GM21717 (cell line): Measurements from ENCODE around the gene DMRTB1.

ENCODE experiments used
- ATAC-seq: cut with Tn5 transposase; IDR thresholded peaks from one replicate; pipeline ENCODE4 v1.9.1; 2021; ENCODE audit warnings: mild to moderate bottlenecking, moderate library complexity; ENCODE audit not compliant: unreplicated experiment

The DMRTB1 gene

DNA sequence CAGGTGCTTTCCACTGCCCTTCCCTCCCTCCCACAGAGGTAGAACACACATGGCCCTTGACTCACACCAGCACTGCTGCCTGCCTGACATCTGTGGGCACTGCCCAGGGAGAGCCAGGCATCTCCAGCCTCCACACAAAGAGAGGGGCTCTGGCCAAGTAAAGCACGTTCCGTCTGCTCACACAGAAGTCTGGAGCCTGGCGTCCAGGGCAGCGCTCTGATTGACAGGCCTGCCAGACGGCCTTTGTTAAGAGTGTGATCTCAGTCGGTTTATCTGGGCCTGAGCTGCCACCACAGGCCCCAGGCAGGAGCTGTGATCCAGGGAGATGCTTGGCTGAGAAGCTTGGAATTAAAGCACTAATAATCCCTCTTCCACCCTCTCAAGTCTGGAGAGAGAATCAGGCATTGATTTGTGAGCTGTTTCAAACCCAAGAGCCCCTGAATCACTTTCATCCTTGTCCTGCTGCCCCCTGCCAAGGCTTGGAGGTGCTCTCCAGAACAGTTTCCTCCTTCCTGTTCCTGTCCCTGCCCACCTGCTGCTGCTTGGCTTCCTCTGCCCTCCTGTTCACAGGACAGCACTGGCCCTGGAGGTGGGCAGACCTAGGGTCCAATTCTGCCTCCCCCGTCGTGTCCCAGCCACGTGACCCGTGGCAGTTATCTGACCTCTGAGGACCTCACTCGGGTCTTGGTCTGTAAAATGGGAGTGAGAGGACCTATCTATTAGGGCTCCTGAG, 3.7 kb downstream of the DMRTB1 start:
- ATAC-seq: no peak

DNA sequence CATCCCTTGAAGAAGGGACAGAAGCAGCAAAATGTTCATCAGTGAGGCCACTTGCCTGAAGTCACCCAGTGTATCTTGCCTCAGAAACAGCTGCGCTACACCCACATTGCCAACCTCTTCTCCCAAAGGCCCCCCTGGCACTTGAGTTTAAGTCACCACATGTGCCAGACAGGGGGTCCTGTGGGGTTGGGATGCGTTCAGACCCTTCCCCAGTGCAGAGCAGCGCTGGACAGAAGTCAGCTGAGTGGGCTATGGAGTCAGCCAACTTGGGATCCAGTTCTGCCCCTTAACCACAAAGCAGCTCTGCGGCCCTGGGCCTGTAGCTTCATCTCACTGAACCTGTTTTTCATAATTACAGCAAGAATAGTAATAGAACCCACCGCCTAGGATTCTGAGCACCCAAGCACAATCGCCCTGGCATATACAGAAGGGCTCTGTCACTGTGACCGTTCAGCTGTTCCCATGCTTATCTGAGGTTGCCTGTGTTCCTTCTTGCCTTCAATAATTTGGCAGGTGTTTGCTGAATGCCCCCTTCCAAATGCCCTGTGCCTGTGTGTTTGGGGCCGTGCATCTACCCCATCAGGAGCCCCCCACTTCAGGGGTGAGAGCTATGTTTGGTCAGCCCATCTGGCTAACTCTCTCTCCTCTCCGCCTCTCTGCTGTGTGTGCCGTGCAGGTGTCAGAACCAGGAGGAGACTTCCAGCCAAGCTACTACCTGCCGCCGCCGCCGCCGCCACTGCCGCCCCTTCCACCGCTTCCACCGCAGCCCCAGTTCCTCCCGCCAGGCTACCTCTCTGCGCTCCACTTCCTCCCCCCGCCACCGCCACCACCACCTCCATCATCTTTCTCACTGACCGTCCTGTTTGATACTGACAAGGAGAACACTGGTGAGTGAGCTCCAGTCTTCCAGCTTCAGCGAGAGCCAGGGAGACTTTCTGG, 5.0 kb downstream of the DMRTB1 start:
- ATAC-seq: no peak

DNA sequence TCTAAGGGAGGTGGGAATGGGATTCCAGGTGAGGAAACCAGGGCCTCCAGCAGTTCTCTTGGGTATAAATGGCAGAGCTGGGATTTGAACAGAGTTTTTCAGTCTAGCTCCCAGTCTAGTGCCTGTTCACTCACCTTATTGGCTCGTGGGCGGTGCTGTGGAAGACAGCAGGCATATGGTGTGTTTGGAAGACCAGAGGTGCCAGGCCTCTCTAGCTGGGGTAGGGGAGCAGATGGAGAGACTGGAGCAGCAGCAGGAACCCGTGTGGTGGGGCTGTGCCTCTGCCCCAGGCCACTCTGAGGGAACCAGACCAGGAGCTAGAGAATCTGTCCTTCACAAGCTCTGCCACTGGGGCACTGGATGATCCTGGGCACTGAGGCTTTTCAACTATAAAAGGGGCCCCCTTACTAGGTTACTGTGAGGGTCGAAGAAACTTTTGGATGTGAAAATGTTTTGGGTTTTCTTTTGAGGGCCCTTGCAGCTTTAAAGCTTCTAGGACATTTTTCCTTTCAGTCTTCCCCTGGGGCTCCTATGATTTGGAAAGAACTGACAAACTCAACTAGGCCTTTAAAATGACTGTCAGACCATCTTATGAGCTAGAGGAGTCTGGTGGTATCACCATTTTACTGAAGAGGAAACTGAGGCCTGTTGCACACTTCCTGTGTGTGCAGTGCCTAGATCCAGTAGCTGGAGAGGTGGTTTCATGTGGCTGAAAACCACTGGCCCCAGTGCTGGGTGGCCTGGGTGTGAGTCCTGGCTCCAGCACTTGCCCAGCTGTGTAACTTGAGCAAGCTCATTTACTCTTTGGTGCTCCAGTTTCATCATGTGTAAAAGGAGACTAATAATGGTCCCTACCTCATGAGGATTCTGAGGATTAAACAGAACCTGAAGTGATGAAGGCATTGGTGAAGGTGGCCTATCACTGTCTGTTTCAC, 6.1 kb downstream of the DMRTB1 start:
- ATAC-seq: no peak

DNA sequence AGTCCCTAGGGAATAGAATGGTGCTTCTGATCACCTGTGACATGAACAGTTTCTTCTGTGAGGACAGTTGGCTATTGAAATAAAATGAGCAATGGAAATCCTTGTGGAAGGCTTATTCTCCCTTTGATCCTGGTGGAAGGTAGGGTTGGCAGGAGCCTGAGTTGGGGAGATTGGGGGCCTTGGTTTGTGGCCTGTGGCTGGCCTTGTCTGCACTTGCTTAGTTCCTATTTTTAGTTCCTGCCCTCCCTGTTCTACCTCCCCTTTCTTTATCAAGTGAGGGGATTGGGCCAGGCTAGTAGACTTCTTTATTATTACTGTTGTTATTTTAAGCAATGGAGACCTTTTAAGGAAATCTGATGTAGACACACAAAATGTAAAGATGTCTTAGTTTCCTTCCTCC, 8.2 kb downstream of the DMRTB1 start:
- no peak for ATAC-seq

DNA sequence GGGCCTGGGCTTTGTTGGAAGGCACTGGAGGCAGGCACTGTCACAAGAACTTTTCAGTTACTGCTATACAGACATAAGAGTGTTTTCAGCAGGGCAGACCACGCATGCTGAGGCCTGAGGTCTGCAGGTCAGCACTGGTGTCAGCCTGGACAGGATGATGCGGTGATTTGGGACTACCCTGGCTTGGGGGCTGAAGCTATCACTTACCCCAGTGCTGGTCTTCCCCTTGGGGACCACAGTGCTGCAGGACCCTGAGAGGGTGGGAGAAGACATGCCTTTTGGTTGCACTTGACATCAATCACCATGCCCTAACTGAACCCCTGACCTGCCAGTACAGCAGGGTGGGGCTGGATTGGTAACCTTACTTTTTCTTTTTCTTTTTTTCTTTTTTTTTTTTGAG, 9.2 kb downstream of the DMRTB1 start:
- ATAC-seq: no peak

DNA sequence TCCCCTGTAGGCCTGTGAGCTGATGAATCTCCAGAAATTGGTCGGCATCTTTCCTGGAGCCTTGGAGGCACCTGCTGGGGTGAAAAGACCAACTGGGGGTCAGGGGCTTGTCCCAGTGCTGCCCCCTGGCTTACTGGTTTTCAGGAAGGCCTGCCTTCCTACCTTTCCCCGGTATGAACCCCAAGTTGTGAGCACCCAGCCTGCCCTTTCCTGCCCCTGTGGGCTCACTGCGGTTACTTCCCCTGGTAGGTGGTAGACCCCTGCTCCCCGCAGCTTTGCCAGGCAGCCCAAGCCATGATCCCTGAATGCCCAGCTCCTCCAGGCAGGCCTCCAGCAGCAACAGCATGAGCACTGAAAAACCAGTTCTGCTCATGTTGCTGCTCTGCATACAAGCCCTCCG, 10.2 kb downstream of the DMRTB1 start:
- ATAC-seq: no peak

DNA sequence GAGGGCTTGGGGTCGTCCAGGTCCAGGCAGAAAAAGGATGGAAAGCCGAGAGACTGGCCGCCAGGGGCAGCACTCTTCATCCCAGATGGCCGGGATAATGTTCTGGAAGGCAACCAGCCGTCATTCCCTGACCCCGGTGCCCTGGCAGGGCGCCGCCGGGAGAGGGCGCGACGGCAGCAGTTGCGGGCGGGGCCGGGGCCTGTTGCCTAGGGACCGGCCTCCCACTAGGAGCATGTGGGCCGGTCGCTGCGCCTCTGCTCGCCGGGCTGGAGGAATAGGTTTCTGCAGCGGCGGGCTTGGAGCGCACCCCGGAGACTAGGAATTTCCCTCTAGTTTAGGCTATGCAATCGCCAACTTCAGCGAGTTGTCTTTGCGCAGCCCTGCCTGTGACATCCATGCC, 11.0 kb downstream of the DMRTB1 start:
- ATAC-seq: no peak

DNA sequence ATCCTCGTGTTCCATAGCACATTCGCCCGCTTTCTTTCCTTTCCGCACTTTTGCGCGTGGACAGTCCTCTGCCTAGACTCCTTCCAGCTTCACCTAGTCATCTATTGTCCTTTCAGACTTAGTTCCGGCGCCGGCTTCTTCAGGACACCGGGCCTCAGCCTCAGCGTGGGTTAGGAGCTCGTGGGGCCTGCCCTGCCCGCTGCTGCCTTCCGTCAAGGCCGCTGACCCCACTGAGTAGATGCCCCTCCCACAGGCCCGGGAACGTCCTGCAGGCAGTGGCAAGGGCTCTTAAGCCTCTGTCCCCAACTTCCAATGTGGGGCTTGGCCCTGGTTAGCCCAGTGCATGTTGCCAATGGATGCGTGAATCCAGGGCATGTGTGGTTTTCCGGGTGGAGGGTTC, 11.4 kb downstream of the DMRTB1 start:
- ATAC-seq: no peak

DNA sequence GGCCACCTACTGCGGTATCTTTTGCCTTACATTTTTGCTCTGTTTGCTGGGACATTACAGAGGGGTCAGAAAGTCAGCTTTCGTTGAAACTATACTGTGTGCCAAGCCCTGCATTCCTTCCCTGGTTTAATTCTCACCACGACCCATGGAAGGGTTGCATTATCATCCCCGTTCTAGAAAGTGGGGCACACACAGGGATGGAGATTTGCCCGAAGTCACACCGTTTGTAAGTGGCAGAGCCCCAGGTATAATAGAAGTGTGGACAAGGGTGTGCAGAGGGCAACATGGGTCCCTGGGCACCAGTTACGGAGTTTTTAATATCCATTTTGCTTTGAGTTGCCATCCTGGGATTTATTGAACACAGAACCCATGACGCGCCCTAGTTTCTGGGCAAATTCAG, 11.8 kb downstream of the DMRTB1 start:
- ATAC-seq: no peak

DNA sequence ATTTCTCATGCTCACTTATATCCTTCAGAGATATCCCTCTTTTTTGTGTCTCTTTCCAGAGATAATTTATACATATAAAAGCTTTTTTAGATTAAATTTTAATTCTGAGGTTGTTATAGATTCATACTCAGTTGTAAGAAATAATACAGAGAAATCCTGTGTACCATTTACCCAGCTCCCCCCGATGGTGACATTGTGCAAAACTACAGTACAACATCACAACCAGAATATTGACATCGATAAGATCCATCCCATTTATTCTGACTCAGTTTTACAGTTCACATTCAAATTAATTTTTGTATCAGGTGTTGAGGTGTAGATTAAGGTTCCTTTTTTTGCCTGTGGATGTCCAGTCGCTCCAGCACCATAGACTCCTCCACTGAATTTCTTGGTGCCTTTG, 14.3 kb downstream of the DMRTB1 start:
- ATAC-seq: no peak

DNA sequence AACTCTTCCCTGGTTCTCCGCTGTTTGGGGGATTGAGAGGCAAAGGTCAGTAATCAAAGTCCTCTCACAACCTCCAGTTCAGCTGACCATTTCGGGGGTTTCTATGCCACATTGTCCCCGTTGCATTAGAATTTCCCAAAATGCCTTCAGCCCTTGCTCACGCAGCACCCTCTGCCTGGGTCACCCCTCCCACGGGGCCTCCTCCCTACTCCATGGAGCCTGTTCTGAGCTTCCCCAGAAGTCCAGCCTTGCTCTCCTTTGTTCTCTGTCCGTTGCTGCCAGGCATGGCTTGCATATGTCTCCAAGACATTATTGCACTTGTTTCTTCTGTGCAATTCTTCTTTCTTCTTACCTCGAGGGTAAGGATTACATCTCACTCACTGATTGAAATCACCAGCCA, 16.5 kb downstream of the DMRTB1 start:
- ATAC-seq: no peak

DNA sequence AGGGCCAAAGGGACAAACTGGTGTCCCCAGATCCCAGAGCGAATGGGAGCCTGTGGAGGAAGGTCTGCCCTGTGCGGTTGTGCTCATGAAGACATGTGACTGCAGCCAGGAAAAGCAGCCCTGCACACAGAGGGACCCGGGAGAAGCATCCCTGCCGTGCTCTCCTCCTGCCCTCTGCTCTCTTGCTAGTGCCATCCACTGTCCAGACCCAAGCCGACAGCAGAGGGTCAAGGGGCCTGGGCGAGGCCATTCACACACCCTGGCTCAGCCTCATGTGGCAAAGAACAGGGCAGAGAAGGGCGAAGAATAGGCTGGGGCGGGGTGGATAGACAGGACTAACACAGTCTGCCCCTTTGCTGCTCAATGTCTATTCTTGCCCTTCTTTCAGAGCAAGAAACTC, 17.4 kb downstream of the DMRTB1 start:
- ATAC-seq: no peak

DNA sequence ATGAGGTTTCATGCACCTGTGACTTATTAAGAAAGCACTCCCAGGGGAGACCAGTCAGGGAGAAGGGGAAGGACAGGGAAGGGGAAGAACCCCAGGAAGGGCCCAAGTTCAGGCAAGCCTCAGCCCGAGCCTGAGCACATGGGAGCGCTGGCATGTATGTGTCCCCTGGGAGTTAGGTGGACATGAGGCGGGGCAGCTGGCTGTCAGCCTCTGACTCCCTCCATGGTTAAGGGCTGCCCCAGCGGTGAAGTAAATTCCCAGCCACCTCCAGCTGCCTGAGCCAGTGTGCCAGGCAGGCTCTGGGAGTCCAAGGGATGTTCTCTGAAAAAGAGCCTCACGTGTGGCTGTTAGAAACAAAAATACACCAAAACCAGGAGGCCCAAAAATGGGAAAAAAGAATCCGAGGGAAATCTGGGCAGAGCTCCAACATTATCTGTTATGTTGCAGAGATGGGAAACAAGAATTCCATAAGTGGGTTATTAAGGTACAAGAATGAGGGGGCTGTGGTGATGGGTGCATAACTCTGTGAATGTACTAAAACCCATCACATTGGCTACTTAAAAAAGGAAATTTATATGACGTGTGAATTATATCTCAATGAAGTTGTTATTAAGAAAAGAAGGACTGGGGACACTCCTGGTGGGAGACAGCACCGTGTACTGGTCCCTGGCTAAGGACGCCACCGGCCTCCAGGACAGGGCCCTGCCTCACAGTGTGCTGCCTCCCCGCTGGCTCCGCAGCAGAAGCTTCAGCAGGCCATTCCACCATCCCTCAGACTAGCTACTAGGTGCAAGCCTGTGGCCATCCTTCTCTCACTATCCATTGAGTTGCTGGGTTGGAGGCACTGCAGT, 18.7 kb downstream of the DMRTB1 start:
- no peak for ATAC-seq

DNA sequence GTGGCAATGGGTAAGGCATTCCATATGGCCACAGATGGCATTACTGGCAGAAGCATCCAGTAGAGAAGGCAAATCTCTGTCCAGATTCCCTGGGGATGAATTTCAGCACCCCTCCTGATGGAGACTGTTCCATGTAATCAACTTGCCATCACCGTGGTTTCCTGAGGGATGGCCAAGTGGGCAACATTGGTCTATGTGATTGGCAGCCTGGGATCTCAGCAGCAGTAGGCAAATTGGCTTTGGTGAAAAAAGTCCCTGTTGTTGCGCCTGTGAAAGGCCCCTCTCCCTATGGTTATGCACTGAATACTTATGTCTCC, 19.3 kb downstream of the DMRTB1 start:
- ATAC-seq: no peak

DNA sequence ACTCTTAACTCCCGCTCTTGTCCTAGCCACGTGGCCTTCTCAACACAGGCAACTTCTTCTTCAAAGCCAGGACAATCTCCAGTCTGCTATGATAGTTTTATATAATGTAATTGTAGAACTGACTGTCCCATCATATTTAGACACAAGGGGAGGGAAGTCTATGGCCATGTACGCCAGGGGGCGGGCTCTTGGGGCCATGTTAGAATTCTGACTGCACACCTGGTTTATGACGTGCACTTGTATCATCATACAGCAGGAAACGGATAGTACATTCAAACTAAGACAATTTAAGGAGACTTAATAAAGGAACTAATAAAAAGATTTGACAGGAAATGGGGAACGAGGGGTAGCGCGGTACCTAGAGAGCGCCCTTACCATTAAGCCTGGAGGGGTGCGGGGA, 21.5 kb downstream of the DMRTB1 start:
- no peak for ATAC-seq

DNA sequence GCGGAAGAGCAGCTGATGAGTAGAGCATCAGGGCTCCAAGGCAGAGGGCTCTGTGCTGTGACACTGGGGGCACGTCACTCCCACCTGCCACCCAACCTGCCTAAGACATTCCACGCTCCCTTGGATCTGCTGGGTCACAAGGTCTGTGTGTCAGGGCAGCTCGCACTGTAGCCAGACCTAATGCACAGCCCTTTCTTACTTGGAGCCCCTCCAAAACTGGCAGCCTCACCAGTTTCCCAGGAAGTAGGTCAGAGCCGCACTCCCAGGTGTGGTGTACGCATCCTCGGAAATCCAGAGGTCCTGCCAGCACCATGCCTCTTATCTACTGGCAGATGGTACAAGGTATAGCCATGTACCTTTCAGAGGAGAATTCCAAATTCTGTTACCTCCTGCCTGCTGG, 22.3 kb downstream of the DMRTB1 start:
- no peak for ATAC-seq

DNA sequence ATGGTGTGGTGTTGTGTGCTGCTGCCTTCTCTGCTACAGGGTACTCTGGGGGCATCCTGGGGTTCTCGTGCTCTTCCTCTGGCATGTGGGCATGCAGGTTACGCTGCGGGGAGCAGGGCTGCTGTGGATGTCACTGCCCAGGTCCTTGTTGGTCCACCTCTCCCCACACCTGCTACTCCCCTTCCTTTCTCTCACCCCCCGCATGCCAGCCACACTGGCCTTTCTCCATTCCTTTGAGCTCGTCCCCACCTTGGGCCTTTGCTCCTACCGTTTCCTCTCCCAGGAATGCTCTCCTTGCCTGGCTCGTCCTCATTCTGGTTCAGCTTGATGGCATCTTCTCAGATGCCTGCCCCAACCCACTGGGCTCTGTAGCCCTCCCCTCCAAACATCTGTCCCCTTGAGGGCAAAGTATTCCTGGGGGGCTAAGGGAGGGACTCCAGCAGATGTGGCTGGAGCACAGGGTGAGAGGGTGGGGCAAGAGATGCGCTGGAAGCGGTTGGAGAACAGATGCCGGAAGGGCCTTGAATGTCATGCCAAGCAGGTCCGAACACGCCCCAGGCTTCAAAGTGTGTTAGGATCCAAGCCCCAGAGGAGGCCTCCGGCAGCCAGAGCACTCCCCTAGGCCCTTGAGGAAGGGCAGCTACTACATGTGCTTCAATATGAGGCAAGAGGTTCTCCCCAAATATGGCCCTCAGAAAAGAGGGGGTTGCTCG, 23.4 kb downstream of the DMRTB1 start:
- ATAC-seq: no peak

DNA sequence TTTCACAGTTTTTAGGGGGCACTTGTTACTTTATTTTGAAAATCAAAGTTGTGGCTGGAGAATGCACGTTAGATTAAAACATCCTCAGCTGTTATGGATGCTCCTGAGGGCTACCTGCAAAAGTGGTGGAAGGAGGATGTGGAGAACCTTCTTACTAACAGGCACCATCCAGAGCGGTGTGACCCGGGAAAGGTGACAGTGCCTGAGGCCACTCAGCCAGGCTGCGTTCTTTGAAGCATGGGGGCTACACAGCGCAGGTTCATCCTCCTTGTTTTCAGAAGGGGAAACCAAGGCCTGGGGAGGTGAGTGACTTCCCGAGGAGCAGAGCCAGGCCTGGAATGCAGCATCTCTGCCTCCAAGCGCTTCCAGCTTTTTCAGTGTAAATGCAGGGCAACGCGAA, 24.0 kb downstream of the DMRTB1 start:
- ATAC-seq: no peak

DNA sequence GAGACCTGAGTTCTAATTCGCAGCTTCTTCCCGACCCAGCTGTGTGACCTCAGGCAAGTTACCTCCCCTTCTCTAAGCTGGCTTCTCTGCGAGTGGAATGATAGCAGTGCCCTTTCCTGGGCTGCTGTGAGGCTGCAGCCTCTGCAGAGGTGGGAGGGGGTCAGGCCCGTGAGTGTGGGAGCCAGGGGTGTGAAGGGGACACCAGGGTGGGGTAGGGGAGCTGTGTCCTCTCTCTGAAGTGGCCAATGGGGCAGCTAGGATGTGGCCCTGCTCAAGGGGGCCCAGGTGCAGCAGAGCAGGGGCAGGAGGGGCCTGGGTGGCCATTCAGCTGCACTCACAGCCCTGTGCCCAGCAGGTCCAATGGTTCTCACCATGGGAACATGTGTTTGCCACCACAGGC, 24.5 kb downstream of the DMRTB1 start:
- ATAC-seq: no peak
